Ovary (tissue), 9 donors: ENCODE data around the gene SURF6. TPM values are rescaled to one million over a fixed set of nuclear protein-coding genes. Genes with fewer than 3 reads are reported as not detected.
A peak's percentile ranks its signal among the peaks of the same experiment; 100 is the strongest.
"Not testable (repeated sequence)": the region's sequence is repeated elsewhere in the genome, so short reads cannot be mapped to it uniquely, and the experiment has no call there.

Experiments used
- DNase-seq, 5 donors: peaks; one replicate each; pipeline ENCODE4 v3.0.0-alpha.2; 2019 to 2020
- H3K27ac ChIP-seq, 2 donors: fragments of 200-600 bp; one replicate each; pipeline versions ENCODE4 v1.5.1 to v1.8.0; 2019 to 2022
- H3K27me3 ChIP-seq: fragments of 200-600 bp; one replicate; pipeline ENCODE4 v1.8.0; 2022
- H3K36me3 ChIP-seq: fragments of 200-600 bp; sonication (generic); one replicate; pipeline ENCODE4 v1.5.1; 2019
- H3K4me1 ChIP-seq: one replicate; pipeline ENCODE4 v1.8.1; 2013; ENCODE audit warnings: mild to moderate bottlenecking, moderate library complexity; ENCODE audit not compliant: insufficient read depth
- H3K4me3 ChIP-seq: fragments of 200-600 bp; sonication (generic); one replicate; pipeline ENCODE4 v1.5.1; 2017
- H3K9me3 ChIP-seq, 2 donors: fragments of 200-600 bp in 1 of 2; sonication (generic) in 1 of 2; one replicate each; pipeline versions ENCODE4 v1.5.1 to v1.8.1; 2013 to 2019; ENCODE audit warnings: mild to moderate bottlenecking in 1 of 2, moderate library complexity in 1 of 2
- CTCF ChIP-seq, 3 donors: fragments of 450-650 bp in 2 of 3; fragments of 200-600 bp in 1 of 3; IDR thresholded peaks; one replicate each; pipeline versions ENCODE4 v1.5.1 to v1.8.0; 2016 to 2022; ENCODE audit warnings: antibody characterized with exemption in 3 of 3, mild to moderate bottlenecking in 1 of 3
- EP300 ChIP-seq: sonication (generic); formaldehyde crosslinking; IDR thresholded peaks from one replicate; pipeline ENCODE4 v1.6.1; 2017; ENCODE audit warnings: antibody characterized with exemption
- POLR2A ChIP-seq: fragments of 450-650 bp; IDR thresholded peaks from one replicate; pipeline ENCODE4 v1.6.1; 2017; ENCODE audit warnings: antibody characterized with exemption, mild to moderate bottlenecking, moderate library complexity
- WGBS, 3 donors: extraction: QIAGEN DNeasy Blood & Tissue Kit in 1 of 3; methylation state at CpG; one replicate each; pipeline versions ENCODE4 v1.1.5 to v1.1.7; 2013 to 2017; 5-methylcytosine and 5-hydroxymethylcytosine counted together
- intact Hi-C, 4 donors: fragments of 100-400 bp; cut with DNase I; formaldehyde crosslinking; loops; one replicate each; pipeline versions ENCODE4 v1.11.0 to v1.15.1; 2022 to 2023
- polyA plus RNA-seq, 2 donors: library from polyadenylated mRNA; stranded (reverse); fragments of 200-250 nt in 1 of 2; fragments of 350-450 nt in 1 of 2; fragmentation: Illumina TruSeq in 1 of 2; extraction: RNeasy Lipid Tissue Mini Kit (QIAGEN cat#74804) in 1 of 2; gene quantifications; one replicate each; pipeline ENCODE4 v1.2.3, GENCODE V29; 2013 to 2014
- total RNA-seq, 7 donors: library from RNA; depleted of rRNA in 2 of 7; stranded (reverse); fragments of >200 nt in 2 of 7; fragmentation: NEBNext Ultra II Directional in 3 of 7; extraction: Animal tissue kit (Norgen Biotek cat#: 25700) in 3 of 7; gene quantifications; one replicate each; pipeline versions ENCODE4 v1.1.0 to v1.2.4, GENCODE V29; 2016 to 2023
- donor health status: DM: no; HTN: no; CAD: no; lungs with moderate emphysema.
- donor health status: DM: no; HTN: no; CAD: no.
- donor health status: Bipolar disorder and iron deficiency.
- donor health status: DM: yes; HTN: yes; CAD: no.
- donor health status: DM: no; HTN: no; CAD: no.
- donor health status: DM: yes; HTN: yes; CAD: no.

The SURF6 gene
- total and polyA plus RNA-seq, 9 donors = 12.7 to 24.9 (median 21.0) TPM

DNA sequence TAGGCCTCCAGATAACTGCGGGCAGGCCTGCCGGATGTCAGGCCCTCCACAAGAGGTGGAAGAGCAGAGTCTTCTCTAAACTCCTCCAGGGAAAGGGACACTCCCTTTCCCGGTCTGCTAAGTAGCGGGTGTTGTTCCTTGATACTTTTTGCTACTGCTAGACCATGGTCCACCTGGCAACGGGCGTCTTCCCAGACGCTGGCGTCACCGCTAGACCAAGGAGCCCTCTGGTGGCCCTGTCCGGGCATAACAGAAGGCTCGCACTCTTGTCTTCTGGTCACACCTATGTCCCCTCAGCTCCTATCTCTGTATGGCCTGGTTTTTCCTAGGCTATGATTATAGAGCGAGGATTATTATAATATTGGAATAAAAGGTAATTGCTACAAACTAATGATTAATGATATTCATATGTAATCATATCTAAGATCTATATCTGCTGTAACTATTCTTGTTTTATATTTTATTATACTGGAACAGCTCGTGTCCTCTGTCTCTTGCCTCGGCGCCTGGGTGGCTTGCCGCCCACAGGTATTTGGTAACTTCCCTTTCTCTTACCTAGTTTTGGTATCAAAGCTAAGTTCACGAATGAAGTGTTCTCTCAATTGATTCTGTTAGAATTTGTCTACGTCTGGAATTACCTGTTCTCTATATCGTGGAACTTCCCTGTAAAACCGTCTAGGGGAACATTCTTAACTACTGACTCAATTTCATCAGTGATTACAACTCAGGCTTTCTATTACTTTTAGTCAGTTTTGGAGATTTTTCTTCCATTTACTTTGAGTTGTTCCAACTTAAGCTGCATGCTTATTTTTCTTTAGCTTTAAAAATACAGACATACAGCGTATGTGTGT is 6.5 kb downstream of the SURF6 start:
- not testable (repeated sequence) for H3K4me1 ChIP-seq, H3K36me3 ChIP-seq, H3K27me3 ChIP-seq, H3K27ac ChIP-seq, H3K9me3 ChIP-seq, H3K4me3 ChIP-seq
- peak in 3 of 5 donors; percentile 47 to 66 (median 57) for DNase-seq
- intact Hi-C loops = loop anchor here (5.0 to 10.0 kb wide), 3 partner anchors 142 to 147 kb away; no protein-coding TSS in a partner anchor
- WGBS, 3 donors = 49 to 55% (median 52%) methylated on average over 21 of the region's 21 CpGs
- TF ChIP-seq CTCF (IDR thresholded peaks at IDR 0.05) = peak; percentile 21 to 58 (median 46)

GRCh38 chr9:133327834-133328484 is 8.0 kb downstream of the SURF6 start:
- TF ChIP-seq EP300 (no peak), CTCF (IDR thresholded peaks at IDR 0.05) (no peak), POLR2A (no peak)
- 86 to 88% (median 88%) methylated on average over 10 of the region's 10 CpGs for WGBS, 3 donors
- Histone ChIP-seq H3K9me3 (no peaks in the 10 kb centered on the region), H3K36me3 (no peaks in the 10 kb centered on the region), H3K27ac (no peak overlapping the region), H3K27me3 (no peaks in the 10 kb centered on the region), H3K4me1 (no peaks in the 10 kb centered on the region), H3K4me3 (no peak overlapping the region)
- intact Hi-C loops = loop anchor here in 2 of 4 donors (5.0 to 10.0 kb wide), 2 partner anchors 141 to 143 kb away; no protein-coding TSS in a partner anchor
- DNase-seq = peak in 1 of 5 donors; percentile 22

- not testable (repeated sequence) for H3K9me3 ChIP-seq, H3K4me1 ChIP-seq, H3K27ac ChIP-seq, H3K4me3 ChIP-seq, H3K27me3 ChIP-seq, DNase-seq, H3K36me3 ChIP-seq
- intact Hi-C loops = loop anchor here in 2 of 4 donors (5.0 to 10.0 kb wide), 2 partner anchors 140 to 142 kb away; no protein-coding TSS in a partner anchor
- WGBS, 3 donors = 83 to 89% (median 84%) methylated on average over 6 of the region's 6 CpGs
Measured at GRCh38 chr9:133327021-133327420, 9.0 kb downstream of the SURF6 start.

GRCh38 chr9:133323991-133324703 is 11.8 kb downstream of the SURF6 start:
- no peaks in the 10 kb centered on the region for H3K9me3 ChIP-seq
- no peak for TF ChIP-seq EP300
- no peaks in the 10 kb centered on the region for H3K36me3 ChIP-seq
- no peaks in the 10 kb centered on the region for H3K4me1 ChIP-seq
- DNase-seq = no peak
- no peak overlapping the region for H3K4me3 ChIP-seq
- H3K27ac ChIP-seq = no peak overlapping the region
- intact Hi-C loops = loop anchor here in 1 of 4 donors (10.0 kb wide), 1 partner anchor 139 kb away; no protein-coding TSS in a partner anchor
- 87 to 89% (median 88%) methylated on average over 13 of the region's 13 CpGs for WGBS, 3 donors
- H3K27me3 ChIP-seq = no peaks in the 10 kb centered on the region

DNA sequence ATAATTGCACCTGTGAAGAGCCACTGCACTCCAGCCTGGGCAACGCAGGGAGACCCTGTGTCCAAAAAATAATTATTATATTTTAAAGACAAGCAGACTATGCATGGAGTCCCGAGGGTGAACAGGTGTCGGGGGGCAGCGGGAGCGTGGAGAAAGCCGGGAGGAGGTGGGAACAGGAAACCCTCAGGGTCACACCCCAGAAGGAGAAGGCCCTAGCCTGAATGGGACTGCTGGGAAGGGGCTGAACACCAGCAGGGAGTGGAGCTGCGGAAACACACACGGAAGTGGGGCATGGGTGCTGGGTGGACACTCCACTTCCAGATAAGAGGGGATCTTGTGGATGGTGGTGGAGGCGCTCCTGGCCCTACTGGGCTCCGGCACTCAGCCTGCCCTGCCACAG is 12.8 kb downstream of the SURF6 start:
- 77 to 88% (median 80%) methylated on average over 10 of the region's 10 CpGs for WGBS, 3 donors
- no peaks in the 10 kb centered on the region for H3K4me1 ChIP-seq
- TF ChIP-seq POLR2A = no peak
- TF ChIP-seq CTCF (IDR thresholded peaks at IDR 0.05) = no peak
- H3K9me3 ChIP-seq = no peaks in the 10 kb centered on the region
- intact Hi-C loops = loop anchor here in 1 of 4 donors (10.0 kb wide), 1 partner anchor 138 kb away; no protein-coding TSS in a partner anchor
- no peak for DNase-seq
- H3K36me3 ChIP-seq = no peaks in the 10 kb centered on the region
- H3K27ac ChIP-seq = no peak overlapping the region
- H3K4me3 ChIP-seq = no peak overlapping the region
- H3K27me3 ChIP-seq = no peaks in the 10 kb centered on the region
